Cardiac septum (tissue), 1 donor: ENCODE measurements around the gene TRMU. TPM values are rescaled to one million over a fixed set of nuclear protein-coding genes. Genes with fewer than 3 reads are reported as not detected.

ENCODE experiments used
- DNase-seq: peaks from one replicate; pipeline ENCODE4 v3.0.0-alpha.2; 2020; ENCODE audit warnings: low spot score
- intact Hi-C: fragments of 100-400 bp; cut with DNase I; formaldehyde crosslinking; loops from one replicate; pipeline ENCODE4 v1.14.0; 2022
- total RNA-seq: library from RNA; stranded (reverse); fragmentation: NEBNext Ultra II Directional; extraction: Animal tissue kit (Norgen Biotek cat#: 25700); gene quantifications from one replicate; pipeline ENCODE4 v1.2.1, GENCODE V29; 2021
- donor health status: DM: no; HTN: no; CAD: no.

Gene TRMU
- total RNA-seq, 1 donor from 2014 or later: 34.7 TPM

DNA sequence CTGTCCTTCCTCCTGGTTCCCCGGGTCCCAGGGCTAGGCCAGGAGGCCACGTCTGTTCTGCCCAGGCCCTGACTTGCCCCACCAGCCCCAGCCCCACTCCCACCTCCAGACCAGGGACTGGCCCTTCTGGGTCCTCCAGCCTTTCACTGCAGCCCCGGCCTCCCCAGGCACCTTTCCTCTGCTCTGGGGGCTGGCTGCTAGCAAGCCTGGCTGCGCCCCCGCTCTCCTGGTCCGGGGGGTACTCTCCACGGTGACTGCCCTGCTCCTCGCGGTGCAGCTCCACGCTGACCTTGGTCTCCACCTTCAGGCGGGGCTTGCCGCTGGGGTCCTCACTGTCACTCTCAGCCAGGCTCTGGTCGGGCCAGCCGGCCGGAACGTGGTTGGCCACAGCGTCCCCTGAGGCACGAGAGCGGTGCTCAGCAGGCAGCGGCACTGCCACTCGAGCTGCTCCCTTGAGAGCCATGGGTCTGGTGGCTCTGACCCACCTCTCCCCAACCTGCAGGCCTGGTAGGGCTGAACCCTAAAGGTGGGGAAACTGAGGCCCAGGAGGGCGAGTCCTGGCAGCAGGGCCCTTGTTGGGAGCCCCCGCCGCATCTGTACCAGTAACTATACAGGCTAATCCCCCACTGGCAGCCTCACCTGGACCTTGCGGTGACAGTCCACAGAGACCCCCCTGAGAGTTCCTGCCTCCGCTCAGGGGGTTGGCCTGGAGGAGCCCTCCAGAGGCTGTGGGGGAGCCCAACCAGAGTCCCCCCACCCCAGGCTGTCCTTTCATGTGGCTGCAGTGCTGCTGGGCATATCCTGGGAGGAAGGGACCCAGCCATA, 29.0 kb downstream of the TRMU start:
- intact Hi-C loops: loop anchor here (10.0 kb wide), 1 partner anchor 320 kb away; no protein-coding TSS in a partner anchor
- no peak for DNase-seq

DNA sequence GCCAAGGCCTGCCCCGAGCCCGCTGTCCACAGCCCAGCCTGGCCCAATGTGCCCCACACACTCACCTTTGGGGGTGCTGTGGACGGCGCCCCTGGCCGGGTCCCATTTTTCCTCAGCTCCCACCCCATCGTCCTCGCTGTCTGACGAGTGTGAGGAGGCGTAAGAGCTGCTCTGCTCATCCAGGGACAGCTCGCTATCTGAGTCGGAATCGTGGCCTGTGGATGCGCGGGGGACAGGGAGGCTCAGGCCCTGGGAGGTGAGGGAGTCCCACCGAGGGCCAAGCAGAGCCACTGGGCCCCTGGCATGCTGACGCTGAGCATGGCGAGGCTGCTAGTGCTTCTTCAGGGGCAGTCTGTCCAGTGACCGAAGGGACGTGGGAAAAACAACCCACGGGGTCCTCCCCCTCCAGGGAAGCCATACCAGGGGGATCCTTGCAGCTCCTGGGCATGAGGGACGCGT, 29.7 kb downstream of the TRMU start:
- intact Hi-C loops: loop anchor here (10.0 kb wide), 1 partner anchor 320 kb away; no protein-coding TSS in a partner anchor
- DNase-seq: no peak

GRCh38 chr22:46366327-46366731, 30.8 kb downstream of the TRMU start:
- intact Hi-C loops: loop anchor here (10.0 kb wide), 1 partner anchor 318 kb away; no protein-coding TSS in a partner anchor
- DNase-seq: no peak

- intact Hi-C loops: loop anchor here (10.0 kb wide), 1 partner anchor 318 kb away; no protein-coding TSS in a partner anchor
- no peak for DNase-seq
These were observed 31.5 kb downstream of the TRMU start for GRCh38 chr22:46366801-46367706.

DNA sequence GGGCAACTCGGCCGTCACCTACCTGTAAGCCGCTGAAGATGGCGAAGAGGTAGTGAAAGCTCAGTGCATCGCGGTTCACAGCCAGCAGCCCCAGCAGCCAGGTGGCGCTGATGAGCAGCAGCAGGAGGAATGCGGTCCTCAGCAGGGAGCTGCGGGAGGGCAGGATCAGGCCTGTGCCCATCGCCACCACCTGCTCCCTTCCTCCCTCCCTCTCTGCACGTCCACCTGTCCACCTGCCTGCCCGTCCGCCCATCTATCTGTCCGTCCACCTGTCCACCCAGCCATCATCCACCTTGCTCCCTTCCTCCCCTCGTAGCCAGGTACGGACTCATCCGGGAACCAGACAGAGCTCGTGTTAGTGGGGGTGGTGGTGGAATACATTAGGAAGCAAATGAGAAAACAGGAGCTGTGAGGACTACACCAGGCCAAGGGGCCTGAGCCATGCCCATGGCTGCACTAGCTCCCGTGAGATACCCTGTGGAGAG, 32.2 kb downstream of the TRMU start:
- no peak for DNase-seq
- intact Hi-C loops: loop anchor here (2.0 to 10.0 kb wide), 2 partner anchors 173 to 317 kb away; no protein-coding TSS in a partner anchor

- intact Hi-C loops: loop anchor here (2.0 to 10.0 kb wide), 2 partner anchors 172 to 316 kb away; no protein-coding TSS in a partner anchor
These were observed 32.9 kb downstream of the TRMU start for GRCh38 chr22:46368422-46368821.

DNA sequence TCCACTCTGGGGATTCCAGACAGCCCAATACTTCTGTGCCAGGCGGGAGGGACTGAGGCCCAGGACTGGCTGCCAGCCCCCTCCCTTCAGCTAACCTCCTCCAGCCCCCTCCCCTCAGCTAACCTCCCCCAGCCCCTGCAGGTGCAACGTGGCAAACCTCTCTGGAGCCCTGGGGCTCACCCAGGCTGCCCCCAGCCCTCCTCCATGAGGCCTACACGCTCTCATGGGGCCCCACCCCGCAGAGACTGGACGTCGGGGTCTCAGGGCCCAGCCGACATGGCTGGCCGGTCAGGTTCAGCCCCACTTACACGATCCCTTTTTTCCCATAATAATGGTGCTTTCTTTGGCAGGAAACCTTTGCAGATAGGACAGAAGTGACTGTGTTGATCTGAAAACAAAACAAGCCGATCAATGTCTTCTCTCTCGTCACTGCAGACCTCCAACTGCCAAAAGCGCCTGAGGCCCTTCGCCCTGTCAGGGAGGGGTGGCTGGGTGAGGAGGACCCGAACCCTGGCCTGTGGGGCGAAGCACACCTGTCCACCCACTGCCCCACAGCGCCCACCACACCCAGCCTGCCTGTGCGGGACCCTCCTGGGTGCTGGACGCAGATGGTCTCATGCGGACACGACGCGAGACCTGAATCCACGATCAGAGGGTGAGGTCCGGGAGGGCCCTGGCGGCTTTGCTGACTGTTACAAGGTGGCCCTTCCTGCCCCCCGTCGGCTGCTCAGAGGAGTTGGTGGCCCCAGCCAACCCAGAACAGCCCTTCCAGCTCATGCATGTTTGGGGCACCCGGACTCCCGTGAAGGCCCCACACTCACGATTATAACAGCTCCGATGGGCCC, 33.6 kb downstream of the TRMU start:
- DNase-seq: no peak
- intact Hi-C loops: loop anchor here (2.0 to 10.0 kb wide), 2 partner anchors 172 to 316 kb away; no protein-coding TSS in a partner anchor

More at GRCh38 chr22:46368422-46368821, 32.9 kb downstream of the TRMU start:
- no peak for DNase-seq

DNA sequence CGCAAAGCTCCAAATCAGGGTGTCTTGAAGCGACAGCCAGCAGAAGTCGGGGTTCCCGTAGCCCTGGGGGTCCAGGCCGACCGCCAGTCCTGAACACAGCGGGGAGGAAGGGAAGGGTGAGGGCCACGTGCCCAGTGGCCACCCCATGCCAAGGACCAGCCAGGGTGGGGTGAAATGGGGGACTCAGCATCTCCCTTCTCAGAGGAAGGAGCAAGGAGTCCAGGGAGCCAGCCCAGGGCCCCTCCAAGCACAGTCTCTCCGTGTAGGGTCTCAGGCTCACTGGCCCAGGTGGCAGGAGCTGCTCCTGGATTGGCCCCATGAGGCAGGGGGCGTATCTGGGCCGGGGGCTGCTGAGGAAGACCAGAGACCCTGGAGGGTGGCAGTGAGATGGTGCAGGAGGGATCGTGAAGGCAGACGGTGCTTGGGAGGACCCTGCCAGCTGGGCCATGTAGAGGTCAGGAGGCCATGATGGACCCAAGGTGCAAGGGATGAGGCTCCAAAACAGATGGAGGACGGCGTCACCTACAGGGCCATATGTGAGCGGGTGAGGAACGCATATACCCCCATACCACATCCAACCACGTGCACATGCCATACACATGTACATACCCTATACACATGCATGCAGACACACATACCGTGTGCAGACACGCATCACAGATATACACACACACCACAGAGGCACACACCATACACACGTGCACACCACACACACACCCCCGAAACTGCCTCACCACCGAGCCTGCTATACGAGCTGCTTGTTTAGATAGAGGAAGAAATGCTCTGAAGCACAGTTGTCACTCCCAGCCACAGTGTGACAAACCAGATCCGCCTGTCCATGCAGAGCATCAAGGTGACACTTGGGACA, 34.4 kb downstream of the TRMU start:
- DNase-seq: no peak
- intact Hi-C loops: loop anchor here (2.0 to 10.0 kb wide), 2 partner anchors 171 to 315 kb away; no protein-coding TSS in a partner anchor

DNA sequence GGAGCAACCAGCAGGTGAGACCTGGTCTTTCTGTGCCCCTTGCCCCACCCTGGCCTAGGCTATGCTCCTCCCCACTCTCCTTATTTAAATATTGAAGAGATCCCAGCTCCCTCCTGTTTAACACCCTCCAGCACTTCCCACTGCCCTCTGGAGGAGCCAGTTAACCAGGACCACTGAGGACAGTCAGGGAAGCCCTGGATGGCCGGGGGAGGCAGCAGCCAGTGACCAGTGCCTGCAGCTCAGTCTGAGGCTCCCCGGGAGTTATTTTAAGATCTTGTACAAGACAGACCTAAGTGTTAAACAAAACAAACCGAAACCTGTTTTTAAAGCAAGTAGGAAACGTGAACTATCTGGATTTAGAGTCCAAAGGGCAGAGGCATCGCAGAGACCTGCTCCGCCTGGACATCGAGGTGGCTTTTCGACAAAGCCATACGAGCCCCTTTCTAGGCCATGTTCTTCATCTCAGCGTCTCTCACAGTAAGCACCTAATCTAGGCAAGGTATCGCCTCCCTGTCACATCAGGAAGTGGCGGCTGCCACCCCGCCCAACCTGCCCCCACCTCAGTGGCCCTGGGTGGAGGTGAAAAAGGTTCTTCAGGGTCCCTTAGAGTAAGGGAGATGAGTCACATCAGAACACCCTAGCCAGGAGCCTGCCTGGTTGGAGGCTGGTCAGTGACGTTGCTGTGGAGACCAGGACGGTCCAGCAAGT, 35.2 kb downstream of the TRMU start:
- no peak for DNase-seq
- intact Hi-C loops: no loop called here

GRCh38 chr22:46371623-46372226, 36.2 kb downstream of the TRMU start:
- intact Hi-C loops: no loop called here

GRCh38 chr22:46372686-46373085, 37.2 kb downstream of the TRMU start:
- no peak for DNase-seq
- intact Hi-C loops: no loop called here

More at GRCh38 chr22:46371623-46372226, 36.2 kb downstream of the TRMU start:
- no peak for DNase-seq

- intact Hi-C loops: no loop called here
- no peak for DNase-seq
These were observed 37.6 kb downstream of the TRMU start for GRCh38 chr22:46373159-46373558.

- intact Hi-C loops: no loop called here
- no peak for DNase-seq
These were observed 38.6 kb downstream of the TRMU start for GRCh38 chr22:46373921-46374662.

DNA sequence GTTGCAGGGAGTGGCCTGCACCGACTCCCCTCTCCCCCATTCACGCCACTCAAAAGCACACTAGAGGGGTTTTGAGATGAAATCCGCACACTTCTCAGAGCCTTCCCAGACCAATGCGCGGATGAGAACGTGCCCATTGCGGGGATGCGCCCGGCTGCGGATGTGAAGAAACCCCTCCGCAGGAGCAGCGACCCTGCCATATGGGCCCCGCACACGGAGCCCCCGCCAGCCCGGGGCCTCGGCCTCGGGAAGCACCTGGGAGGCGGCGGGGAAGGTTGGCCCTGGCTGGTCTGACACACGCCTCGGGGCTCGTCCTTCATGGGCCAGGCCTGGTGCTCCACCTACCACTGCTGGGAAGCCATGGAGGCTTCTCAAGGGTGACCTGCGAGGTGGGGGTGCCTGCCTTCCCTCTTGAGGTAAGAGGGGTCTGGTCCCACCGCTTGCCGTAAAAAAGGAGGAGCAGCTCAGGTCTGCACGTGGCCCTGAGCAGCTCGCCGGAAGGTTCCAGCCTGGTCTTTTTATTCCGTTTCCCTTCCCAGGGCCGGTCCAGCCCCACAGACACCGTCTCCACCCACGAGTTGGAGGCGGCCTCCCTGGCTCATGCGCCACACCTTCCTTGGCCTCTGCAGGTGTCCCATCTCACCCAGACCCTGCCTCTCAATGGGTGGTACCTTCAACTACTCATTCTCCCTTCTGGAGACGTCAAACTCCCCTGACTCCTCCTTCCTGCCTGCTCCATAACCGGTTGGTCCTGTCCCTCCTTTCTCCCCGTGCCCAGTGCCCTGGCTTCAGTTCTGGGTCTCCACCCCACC, 39.4 kb downstream of the TRMU start:
- DNase-seq: no peak
- intact Hi-C loops: no loop called here

DNA sequence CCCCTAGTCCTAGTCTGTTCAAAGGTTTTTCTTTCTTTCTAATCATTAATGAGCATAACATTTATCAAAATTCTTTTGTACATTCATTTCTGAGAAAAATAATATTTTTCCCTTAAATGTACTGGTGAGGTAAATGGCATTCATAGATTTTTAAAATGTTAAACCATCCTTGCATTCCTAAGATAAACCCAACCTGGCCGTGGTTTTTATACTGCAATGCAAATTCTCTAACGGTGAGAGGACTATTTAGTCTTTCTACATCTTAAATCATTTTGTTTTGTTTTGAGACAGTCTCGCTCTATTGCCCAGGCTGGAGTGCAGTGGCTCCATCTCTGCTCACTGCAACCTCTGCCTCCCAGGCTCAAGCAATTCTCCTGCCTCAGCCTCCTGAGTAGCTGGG, 40.6 kb downstream of the TRMU start:
- intact Hi-C loops: no loop called here
- DNase-seq: no peak
